Activated CD8-positive, alpha-beta T cell treated with anti-CD3 and anti-CD28 coated beads, Interleukin-2, amount 10 ng/mL, durations not matched to agents 7 days and 5 days (primary cell): ENCODE results near the gene RPS21. TPM values are rescaled to one million over a fixed set of nuclear protein-coding genes. Genes with fewer than 3 reads are reported as not detected.

Experiments
- ATAC-seq: fragments of 150-1000 bp; cut with Tn5 transposase; one replicate; pipeline ENCODE4 v1.10.0; 2021; ENCODE audit warnings: moderate library complexity
- CTCF ChIA-PET: fragments of 350-600 bp; sonication (Branson Sonifier 250); formaldehyde crosslinking; loops from one replicate; lab custom pipeline; 2021; ENCODE audit warnings: antibody characterized with exemption; lab: Charles Lee
- POLR2A ChIA-PET: fragments of 350-600 bp; sonication (Branson Sonifier 250); formaldehyde crosslinking; loops from one replicate; lab custom pipeline; 2021; ENCODE audit warnings: antibody characterized with exemption; lab: Charles Lee
- DNase-seq: peaks from one replicate; pipeline ENCODE4 v3.0.0-alpha.2; 2020
- H3K27ac Mint-ChIP-seq: one replicate; pipeline ENCODE4 v1.8.0; 2021; ENCODE audit warnings: mild to moderate bottlenecking, mixed read lengths
- H3K27me3 Mint-ChIP-seq: one replicate; pipeline ENCODE4 v1.8.0; 2021; ENCODE audit warnings: low read depth, mixed read lengths
- H3K36me3 Mint-ChIP-seq: one replicate; pipeline ENCODE4 v1.8.0; 2021; ENCODE audit warnings: low read depth, mixed read lengths
- H3K4me1 Mint-ChIP-seq: one replicate; pipeline ENCODE4 v1.8.0; 2021; ENCODE audit warnings: low read depth, mixed read lengths
- H3K4me3 Mint-ChIP-seq: one replicate; pipeline ENCODE4 v1.8.0; 2021; ENCODE audit warnings: mild to moderate bottlenecking, mixed read lengths
- H3K9me3 Mint-ChIP-seq: one replicate; pipeline ENCODE4 v1.8.0; 2022; ENCODE audit warnings: mixed read lengths; ENCODE audit not compliant: insufficient read depth
- total RNA-seq, 2 experiments: library from RNA; stranded (reverse); gene quantifications; one replicate each; pipeline ENCODE4 v1.2.3, GENCODE V29; 2021

The RPS21 gene
- total RNA-seq, 2 experiments from 2014 or later, result 1,875 to 1,999 TPM

DNA sequence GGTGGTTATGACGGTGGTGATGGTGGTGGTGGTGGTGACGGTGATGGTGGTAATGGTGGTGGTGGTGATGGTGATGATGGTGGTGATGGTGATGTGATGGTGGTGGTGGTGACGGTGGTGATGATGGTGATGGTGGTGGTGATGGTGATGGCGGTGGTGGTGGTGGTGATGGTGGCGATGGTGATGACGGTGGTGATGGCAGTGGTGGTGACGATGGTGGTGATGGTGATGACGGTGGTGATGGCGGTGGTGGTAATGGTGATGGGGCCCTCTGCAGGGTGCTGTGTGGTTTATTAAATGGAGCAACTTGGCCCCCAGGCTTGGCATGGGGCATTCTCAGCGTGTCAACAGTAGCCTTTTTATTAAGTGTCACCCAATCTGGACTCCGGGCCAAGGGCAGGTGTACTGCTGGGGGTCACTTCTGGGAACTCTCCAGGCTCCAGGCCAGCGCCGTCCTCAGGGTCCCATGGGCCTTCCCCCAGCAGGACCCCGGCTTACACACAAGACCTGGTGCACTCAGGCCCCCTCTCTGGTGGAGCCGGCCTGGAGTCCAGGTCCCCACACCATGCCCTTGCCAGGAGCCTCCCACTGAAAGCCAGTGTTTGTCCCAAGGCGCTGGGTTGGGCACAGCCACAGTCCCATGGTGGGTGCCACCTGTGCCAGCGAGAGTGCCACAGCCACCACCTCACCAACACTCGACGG lies 11.4 kb downstream of the RPS21 start:
- Mint-ChIP-seq H3K4me3 (no peak overlapping the region), H3K27ac (peak overlapping the region; percentile 55), H3K36me3 (peaks cover 10% of the 10 kb centered on the region), H3K27me3 (no peaks in the 10 kb centered on the region), H3K4me1 (no peaks in the 10 kb centered on the region), H3K9me3 (no peaks in the 10 kb centered on the region)
- DNase-seq (no peak), ATAC-seq (no peak)
- POLR2A ChIA-PET, result no interaction called here
- CTCF ChIA-PET, result no interaction called here

DNA sequence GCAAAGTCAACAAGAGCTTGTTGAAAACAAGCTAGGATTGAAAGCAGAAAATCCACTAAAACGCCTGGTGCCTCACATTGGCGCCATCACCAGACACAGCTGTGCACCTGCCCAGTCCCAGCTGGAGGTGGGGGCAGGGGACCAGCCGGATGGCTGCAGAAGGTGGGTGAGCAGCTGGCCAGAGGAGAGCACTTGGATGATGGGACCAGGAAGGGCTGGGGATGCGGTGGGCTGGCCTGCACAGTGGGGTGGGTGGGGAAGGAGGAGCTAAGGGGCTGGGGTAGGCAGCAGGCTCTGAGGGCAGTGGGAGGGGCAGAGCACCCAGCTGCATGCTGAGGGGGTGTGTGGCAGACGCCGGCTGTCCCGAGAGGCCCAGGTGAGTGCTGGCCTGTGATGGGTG lies 13.1 kb downstream of the RPS21 start:
- DNase-seq, result no peak

DNA sequence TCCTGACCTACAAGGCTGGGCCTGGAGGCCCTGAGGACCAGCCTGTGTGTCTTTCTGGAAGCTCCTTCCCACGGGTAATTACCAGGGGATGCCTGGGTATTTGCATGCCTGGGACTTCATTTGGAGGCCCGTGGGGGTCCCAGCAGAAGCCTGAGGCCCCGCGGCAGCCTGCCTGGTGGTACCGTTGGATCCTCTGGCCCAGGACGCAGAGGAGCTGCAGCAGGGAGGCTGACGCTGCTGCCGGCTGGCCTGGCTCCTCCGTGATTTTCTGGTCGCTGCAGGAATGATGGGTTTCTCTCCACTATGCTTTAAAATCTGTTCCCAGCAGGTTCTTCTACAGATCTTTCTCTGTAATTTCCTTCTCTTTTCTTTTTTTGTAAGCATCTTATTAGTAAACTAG lies 13.6 kb downstream of the RPS21 start:
- H3K27me3 Mint-ChIP-seq, result no peaks in the 10 kb centered on the region
- POLR2A ChIA-PET, result interaction anchor here (0.9 to 1.6 kb wide), 3 partner anchors 9 to 14 kb away, joined by 3 to 6 read pairs (median 3); partner anchors contain the start of gene RPS21

More for the DNA sequence above, 13.1 kb downstream of the RPS21 start:
- H3K27ac Mint-ChIP-seq, result no peak overlapping the region
- peaks cover 4% of the 10 kb centered on the region for H3K4me1 Mint-ChIP-seq
- CTCF ChIA-PET, result interaction anchor here (1.0 to 1.2 kb wide), 2 partner anchors 10 to 216 kb away, joined by 3 read pairs; no protein-coding TSS in a partner anchor
- no peak overlapping the region for H3K4me3 Mint-ChIP-seq
- peaks cover 8% of the 10 kb centered on the region for H3K36me3 Mint-ChIP-seq
- no peaks in the 10 kb centered on the region for H3K27me3 Mint-ChIP-seq
- no peak for ATAC-seq
- POLR2A ChIA-PET, result interaction anchor here (0.9 to 1.6 kb wide), 2 partner anchors 9 to 13 kb away, joined by 3 to 6 read pairs; partner anchors contain the start of gene RPS21
- H3K9me3 Mint-ChIP-seq, result no peaks in the 10 kb centered on the region

DNA sequence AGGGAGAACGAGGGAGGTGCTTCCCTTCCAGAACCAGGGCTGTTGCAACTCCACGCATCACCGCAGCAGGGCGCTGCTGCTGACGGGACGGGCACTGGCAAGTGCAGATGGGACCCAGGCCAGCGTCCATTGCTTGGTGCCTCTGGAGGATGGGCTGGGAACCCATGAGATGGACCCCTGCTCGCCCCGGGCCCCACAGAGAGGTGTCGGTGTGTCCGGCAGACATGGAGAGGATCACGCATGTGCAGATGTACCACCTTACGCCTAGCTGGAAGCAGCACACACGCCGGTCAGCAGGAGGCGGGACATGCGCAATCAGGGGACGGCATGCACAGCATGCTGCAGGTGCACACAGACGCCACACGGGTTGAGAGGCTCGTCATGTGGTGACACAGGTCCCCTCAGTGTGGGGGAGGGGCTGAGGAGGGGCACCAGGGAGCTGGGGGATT lies 14.5 kb downstream of the RPS21 start:
- Mint-ChIP-seq H3K36me3 (peaks cover 8% of the 10 kb centered on the region), H3K4me1 (peaks cover 16% of the 10 kb centered on the region), H3K9me3 (no peaks in the 10 kb centered on the region), H3K27me3 (no peaks in the 10 kb centered on the region), H3K4me3 (no peak overlapping the region), H3K27ac (no peak overlapping the region)
- no peak for ATAC-seq
- ChIA-PET POLR2A (interaction anchor here (1.2 to 1.3 kb wide), 2 partner anchors 13 to 15 kb away, joined by 3 to 4 read pairs; partner anchors contain the start of gene RPS21), CTCF (no interaction called here)
- DNase-seq, result no peak

More for the DNA sequence above, 13.6 kb downstream of the RPS21 start:
- CTCF ChIA-PET, result interaction anchor here (1.0 to 1.2 kb wide), 2 partner anchors 9 to 216 kb away, joined by 3 read pairs; no protein-coding TSS in a partner anchor
- H3K4me3 Mint-ChIP-seq, result no peak overlapping the region
- no peaks in the 10 kb centered on the region for H3K9me3 Mint-ChIP-seq
- DNase-seq (no peak), ATAC-seq (no peak)
- H3K4me1 Mint-ChIP-seq, result peaks cover 8% of the 10 kb centered on the region
- H3K27ac Mint-ChIP-seq, result no peak overlapping the region
- H3K36me3 Mint-ChIP-seq, result peaks cover 8% of the 10 kb centered on the region

DNA sequence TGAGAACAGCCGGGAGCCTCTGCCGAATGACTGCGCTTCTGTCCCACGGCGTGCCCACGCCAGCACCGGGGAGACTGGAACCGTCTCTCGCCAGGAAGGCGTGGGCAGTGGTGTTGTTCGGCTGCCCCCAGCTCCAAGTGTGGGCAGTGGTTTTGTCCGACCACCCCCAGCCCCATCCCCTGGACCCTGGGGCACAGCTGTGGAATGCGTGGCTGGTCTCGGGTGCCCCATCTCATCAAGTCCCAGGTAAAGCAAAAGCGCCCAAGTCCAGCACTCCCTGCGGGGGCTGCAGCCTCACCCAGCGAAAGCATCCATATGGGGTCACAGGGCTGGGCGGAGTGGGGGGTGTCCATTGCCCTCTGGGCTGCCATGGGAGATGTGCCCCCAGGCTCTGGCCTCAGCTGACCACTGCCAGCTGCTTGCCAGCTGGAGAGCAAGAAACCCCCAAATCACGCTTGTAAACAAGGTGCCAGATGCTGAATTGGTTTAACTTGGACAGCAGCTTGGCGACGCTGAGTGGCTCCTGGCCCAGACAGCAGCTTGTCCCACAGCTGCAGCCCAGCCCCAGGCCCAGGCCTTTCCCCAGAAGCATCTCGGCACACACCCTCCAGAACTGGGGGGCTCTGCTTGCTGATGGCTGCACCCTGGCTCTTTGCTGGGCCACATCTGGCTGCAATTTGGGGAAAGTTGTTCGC lies 15.7 kb downstream of the RPS21 start:
- ATAC-seq, result no peak
- CTCF ChIA-PET, result no interaction called here
- DNase-seq, result no peak
- H3K36me3 Mint-ChIP-seq, result peaks cover 4% of the 10 kb centered on the region
- H3K27me3 Mint-ChIP-seq, result no peaks in the 10 kb centered on the region
- H3K27ac Mint-ChIP-seq, result no peak overlapping the region
- no peaks in the 10 kb centered on the region for H3K9me3 Mint-ChIP-seq
- peaks cover 16% of the 10 kb centered on the region for H3K4me1 Mint-ChIP-seq
- POLR2A ChIA-PET, result no interaction called here
- H3K4me3 Mint-ChIP-seq, result no peak overlapping the region

DNA sequence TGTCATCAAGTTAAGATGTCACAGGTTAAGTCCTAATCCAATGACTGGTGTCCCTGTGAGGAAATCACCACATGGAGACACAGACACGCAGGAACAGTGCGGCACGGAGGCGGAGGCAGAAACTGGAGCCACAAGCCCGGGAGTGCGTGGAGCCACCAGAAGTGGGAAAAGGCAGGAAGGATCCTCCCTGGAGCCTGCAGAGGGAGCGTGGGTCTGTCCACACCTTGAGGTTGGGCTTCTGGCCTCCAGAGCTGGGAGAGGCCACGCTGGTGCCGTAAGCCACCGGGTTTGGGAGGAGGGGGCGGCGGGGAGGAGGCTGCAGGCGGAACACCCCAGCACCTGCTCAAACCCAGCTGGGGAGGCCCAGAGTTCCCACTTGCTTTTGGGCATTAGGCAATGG lies 16.4 kb downstream of the RPS21 start:
- Mint-ChIP-seq H3K36me3 (no peaks in the 10 kb centered on the region), H3K27me3 (no peaks in the 10 kb centered on the region), H3K27ac (no peak overlapping the region), H3K4me1 (peaks cover 19% of the 10 kb centered on the region), H3K9me3 (no peaks in the 10 kb centered on the region), H3K4me3 (no peak overlapping the region)
- no peak for DNase-seq
- ChIA-PET POLR2A (no interaction called here), CTCF (no interaction called here)
- no peak for ATAC-seq

DNA sequence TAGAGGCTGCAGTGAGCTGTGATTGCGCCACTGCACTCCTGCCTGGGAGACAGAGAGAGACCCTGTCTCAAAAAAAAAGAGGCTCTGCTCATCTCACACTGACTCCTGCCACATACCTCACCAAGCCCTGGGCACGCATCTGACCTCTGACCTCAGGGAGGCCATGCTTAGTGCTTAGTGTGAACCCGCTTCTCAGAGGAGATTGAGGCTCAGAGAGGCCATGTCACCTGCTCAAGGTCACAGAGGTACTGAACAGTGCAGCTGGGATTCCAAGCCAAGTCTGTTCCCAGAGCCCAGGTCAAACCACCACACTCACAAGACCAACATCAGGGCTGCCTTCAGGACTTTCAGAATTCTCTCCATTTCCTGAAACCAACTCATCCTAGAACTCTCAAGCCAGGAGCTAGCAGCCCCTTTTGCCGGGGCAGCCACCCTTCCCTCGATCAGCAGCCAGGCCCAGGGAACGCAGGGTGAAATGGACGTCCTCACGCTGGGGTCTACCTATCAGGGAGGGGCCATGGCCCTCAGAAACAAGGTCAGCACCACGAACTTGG lies 17.3 kb downstream of the RPS21 start:
- H3K27me3 Mint-ChIP-seq, result no peaks in the 10 kb centered on the region
- CTCF ChIA-PET, result no interaction called here
- H3K36me3 Mint-ChIP-seq, result no peaks in the 10 kb centered on the region
- peak overlapping the region; percentile 55 for H3K27ac Mint-ChIP-seq
- DNase-seq, result no peak
- H3K4me3 Mint-ChIP-seq, result peak overlapping the region; percentile 34
- POLR2A ChIA-PET, result no interaction called here
- no peaks in the 10 kb centered on the region for H3K9me3 Mint-ChIP-seq
- H3K4me1 Mint-ChIP-seq, result peaks cover 19% of the 10 kb centered on the region
- no peak for ATAC-seq

DNA sequence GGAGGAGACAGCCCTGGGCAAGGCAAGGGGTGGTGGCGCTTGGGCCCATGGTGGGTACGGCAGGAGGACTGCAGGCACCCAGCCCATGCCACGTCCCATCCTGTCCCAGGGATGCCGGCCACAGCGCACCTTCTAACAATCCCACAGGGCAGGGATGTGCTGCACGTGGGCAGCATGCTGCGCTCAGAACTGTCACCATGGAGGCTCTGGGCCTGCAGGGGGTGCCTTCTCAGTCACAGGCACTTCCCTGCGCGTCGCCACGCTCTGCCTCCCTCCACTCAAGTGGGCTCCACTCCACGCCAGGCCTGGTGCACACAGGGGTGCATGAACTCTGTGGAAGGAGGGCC lies 17.8 kb downstream of the RPS21 start:
- CTCF ChIA-PET, result no interaction called here

DNA sequence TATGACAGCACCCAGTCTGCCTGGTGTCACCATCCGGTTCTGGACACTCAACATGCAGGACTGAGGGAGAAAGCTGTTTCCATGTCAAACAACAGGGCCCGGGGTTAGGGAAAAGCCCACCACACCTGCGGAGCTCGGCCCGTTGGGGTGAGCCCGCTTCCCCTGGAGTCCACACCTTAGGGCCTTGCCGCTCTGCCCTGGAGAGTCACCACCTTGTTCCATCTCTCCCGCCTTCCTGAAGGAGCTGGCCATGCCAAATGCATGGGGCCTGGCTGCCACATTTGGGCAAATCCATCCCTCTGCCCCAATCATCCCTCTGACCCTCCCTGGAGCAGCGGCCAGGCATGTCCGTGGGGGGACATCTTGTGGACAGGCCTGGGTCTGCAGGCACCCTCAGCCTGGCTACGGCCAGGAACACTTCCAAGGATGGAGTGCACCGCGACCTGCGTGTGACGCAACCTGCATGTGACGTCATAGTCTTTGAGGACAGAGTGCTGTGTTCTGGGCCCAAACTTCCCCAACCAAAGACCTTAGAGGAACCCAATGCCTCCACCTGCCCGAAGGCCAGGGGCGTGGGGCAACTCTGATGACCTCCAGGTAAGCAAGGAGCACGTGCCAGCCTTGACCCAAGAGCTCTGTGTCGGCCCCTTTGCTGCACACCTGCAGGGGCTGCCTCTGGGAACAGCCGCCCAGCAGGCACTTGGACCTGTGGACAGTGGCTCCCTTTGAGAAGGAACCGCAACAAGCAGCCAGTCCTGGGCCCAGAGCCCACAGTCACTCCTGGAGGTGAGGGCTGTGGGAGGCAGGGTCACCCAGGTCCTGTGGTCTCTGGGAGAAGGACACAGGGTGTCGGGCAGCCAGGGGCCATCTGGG lies 18.4 kb downstream of the RPS21 start:
- Mint-ChIP-seq H3K9me3 (no peaks in the 10 kb centered on the region), H3K4me3 (peak overlapping the region; percentile 77), H3K4me1 (peaks cover 28% of the 10 kb centered on the region), H3K27me3 (no peaks in the 10 kb centered on the region), H3K36me3 (no peaks in the 10 kb centered on the region), H3K27ac (peak overlapping the region; percentile 73)
- ChIA-PET CTCF (no interaction called here), POLR2A (interaction anchor here (0.6 kb wide), 1 partner anchor 17 kb away, joined by 3 read pairs; no protein-coding TSS in a partner anchor)
- ATAC-seq (no peak), DNase-seq (no peak)

More for the DNA sequence above, 17.8 kb downstream of the RPS21 start:
- no peak for DNase-seq
- ATAC-seq, result no peak
- peaks cover 22% of the 10 kb centered on the region for H3K4me1 Mint-ChIP-seq
- H3K27ac Mint-ChIP-seq, result no peak overlapping the region
- POLR2A ChIA-PET, result no interaction called here
- H3K9me3 Mint-ChIP-seq, result no peaks in the 10 kb centered on the region
- H3K36me3 Mint-ChIP-seq, result no peaks in the 10 kb centered on the region
- no peak overlapping the region for H3K4me3 Mint-ChIP-seq
- H3K27me3 Mint-ChIP-seq, result no peaks in the 10 kb centered on the region

DNA sequence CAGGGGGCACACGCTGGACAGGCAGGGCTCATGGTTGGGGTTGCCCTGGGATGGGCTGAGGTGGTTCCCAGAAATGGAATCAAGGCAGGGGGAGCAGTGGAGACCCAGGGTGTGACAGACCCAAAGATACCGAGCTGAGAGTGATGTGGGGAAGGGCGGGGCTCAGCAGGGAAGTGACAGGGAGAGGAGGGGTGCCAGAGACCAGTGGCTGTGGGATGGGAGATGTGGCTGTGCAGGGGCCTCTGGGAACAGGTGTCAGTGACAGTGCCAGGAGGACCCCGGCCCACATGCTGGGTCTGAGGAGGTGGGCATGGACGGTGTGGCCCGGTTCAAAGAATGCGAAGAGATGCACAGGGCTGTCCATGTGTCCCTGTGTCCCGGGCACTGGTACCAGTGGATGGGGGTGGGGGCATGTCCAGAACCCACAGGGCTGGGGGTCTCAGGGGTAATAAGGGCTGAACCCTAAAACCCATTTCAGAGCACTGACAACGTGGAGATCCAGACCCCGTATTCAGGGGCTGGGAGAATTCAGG lies 19.1 kb downstream of the RPS21 start:
- Mint-ChIP-seq H3K4me3 (peak overlapping the region; percentile 77), H3K9me3 (no peaks in the 10 kb centered on the region), H3K27ac (peak overlapping the region; percentile 73), H3K36me3 (no peaks in the 10 kb centered on the region), H3K4me1 (peaks cover 28% of the 10 kb centered on the region), H3K27me3 (no peaks in the 10 kb centered on the region)
- ChIA-PET CTCF (no interaction called here), POLR2A (no interaction called here)
- DNase-seq, result no peak
- no peak for ATAC-seq

DNA sequence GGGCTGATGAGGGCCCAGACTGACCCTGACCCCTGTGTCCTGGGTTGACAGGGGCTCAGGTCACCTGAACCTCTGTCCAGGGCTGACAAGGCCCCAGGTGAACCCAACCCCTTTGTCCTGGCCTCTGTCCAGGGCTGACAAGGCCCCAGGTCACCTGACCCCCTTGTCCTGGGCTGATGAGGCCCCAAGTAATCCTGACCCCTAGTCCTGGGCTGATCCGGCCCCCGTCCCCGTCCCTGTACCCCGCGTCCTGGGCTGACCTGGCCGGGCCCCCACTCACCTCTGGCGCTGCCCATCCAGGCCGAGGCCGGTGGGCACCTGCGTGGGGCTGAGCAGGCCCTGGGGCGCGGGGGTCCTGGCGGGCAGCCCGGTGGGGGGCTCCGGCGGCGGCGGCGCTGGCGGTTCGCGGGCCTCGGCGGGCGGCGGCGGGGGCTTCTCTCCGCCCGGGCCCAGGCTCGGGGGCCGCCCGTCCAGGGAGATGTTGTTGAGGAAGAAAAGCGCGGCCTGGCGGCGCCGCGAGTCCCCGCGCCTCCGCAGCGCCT lies 19.8 kb downstream of the RPS21 start:
- Mint-ChIP-seq H3K9me3 (no peaks in the 10 kb centered on the region), H3K4me3 (peak overlapping the region; percentile 77), H3K36me3 (no peaks in the 10 kb centered on the region), H3K4me1 (peaks cover 28% of the 10 kb centered on the region), H3K27ac (peak overlapping the region; percentile 73), H3K27me3 (no peaks in the 10 kb centered on the region)
- ATAC-seq, result peak; percentile 2
- ChIA-PET CTCF (no interaction called here), POLR2A (interaction anchor here (0.5 to 1.0 kb wide), 2 partner anchors 96 to 1772 kb away, joined by 3 read pairs; no protein-coding TSS in a partner anchor)
- no peak for DNase-seq
